HUES64 (cell line): ENCODE results near the gene DGKI.

ENCODE experiments used
- H3K27ac ChIP-seq: 2 replicates; pipeline ENCODE4 v1.7.0; 2013; ENCODE audit warnings: low read depth, low read length, inconsistent platforms
- H3K27me3 ChIP-seq: 2 replicates; pipeline ENCODE4 v1.6.1; 2013; ENCODE audit warnings: mild to moderate bottlenecking, low read length; ENCODE audit not compliant: insufficient read depth
- H3K36me3 ChIP-seq: 2 replicates; pipeline ENCODE4 v1.6.1; 2013; ENCODE audit warnings: mild to moderate bottlenecking, low read length; ENCODE audit not compliant: insufficient read depth
- H3K4me1 ChIP-seq: 2 replicates; pipeline ENCODE4 v1.6.1; 2013; ENCODE audit warnings: mild to moderate bottlenecking, low read length, moderate library complexity; ENCODE audit not compliant: insufficient read depth
- H3K4me3 ChIP-seq: 2 replicates; pipeline ENCODE4 v1.5.1; 2013; ENCODE audit warnings: mild to moderate bottlenecking, low read length, moderate library complexity
- H3K9ac ChIP-seq: 2 replicates; pipeline ENCODE4 v1.6.1; 2013; ENCODE audit warnings: mild to moderate bottlenecking, low read depth, low read length
- H3K9me3 ChIP-seq: 2 replicates; pipeline ENCODE4 v1.6.1; 2013; ENCODE audit warnings: low read depth, low read length; ENCODE audit not compliant: insufficient read depth
- WGBS: fragments of 150-250, 120-280 bp; methylation state at CpG from one replicate; pipeline ENCODE4 v1.1.7; 2013; ENCODE audit warnings: missing lambda C conversion rate; 5-methylcytosine and 5-hydroxymethylcytosine counted together

Gene DGKI

DNA sequence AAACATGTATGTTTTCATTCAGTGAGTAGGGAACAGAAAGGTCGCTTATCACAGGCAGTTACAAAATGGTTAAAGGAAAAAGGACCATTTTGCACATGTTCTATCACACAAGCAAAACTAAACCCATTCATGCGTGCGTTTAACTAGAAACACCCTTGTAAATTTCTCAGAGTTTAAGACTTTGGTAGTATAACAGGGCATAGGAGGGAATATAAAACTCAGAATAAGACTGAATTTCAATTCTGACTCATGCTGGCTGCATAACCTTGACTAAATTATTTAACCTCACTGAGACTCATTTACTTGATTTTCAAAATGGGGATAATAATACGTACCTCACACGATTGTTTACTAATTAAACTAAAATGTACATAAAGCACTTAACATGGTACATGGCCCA, 259.4 kb downstream of the DGKI start:
- Histone ChIP-seq H3K27ac (no peak overlapping the region), H3K36me3 (no peaks in the 10 kb centered on the region), H3K4me3 (no peak overlapping the region), H3K27me3 (no peaks in the 10 kb centered on the region), H3K9ac (no peak overlapping the region), H3K9me3 (no peaks in the 10 kb centered on the region), H3K4me1 (peaks cover 24% of the 10 kb centered on the region; the same call in 1 of the 2 replicates)
- WGBS: 98% methylated on average over 5 of the region's 5 CpGs

DNA sequence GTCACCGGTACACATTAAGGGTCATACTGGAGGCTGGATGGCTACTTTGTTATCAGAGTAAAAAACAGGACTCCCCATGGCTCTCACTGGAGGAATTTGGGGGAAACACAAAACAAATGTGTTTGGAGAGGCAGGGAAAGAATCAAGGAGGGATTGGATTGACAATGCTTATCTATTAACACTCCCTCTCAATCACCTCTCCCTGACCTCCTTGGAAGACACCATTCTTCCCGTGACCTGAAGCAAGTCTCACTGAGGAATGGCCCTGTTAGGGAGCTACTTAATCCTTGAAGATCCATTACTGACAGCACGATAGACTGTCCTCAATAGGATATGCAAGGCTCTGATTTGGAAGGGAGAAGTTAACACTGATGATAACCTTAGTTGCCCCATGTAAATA, 261.2 kb downstream of the DGKI start:
- no peaks in the 10 kb centered on the region for H3K9me3 ChIP-seq
- 81% methylated on average over 3 of the region's 3 CpGs for WGBS
- H3K4me1 ChIP-seq: peaks cover 9% of the 10 kb centered on the region; the same call in 1 of the 2 replicates
- H3K36me3 ChIP-seq: no peaks in the 10 kb centered on the region
- no peak overlapping the region for H3K9ac ChIP-seq
- no peak overlapping the region for H3K4me3 ChIP-seq
- no peaks in the 10 kb centered on the region for H3K27me3 ChIP-seq
- H3K27ac ChIP-seq: no peak overlapping the region

DNA sequence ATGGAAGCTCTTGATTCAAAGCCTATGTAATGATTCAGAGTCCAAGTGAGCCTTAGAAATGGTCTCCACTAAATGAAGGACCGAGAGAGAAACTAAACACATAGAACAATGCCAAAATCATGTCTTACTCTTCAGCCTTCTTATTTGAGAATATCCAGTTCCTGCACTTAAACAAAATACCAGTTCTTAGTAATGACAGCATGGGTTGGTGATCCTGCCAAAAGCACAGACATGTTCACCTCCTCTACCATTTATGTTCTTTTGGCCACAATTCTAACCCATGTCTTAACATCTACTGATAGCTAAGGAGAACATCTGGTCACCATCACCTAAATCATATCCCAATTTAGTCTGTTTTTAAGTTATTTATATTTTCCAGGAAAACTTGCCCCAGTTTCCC, 263.6 kb downstream of the DGKI start:
- Histone ChIP-seq H3K27me3 (no peaks in the 10 kb centered on the region), H3K27ac (no peak overlapping the region), H3K9ac (no peak overlapping the region), H3K4me3 (no peak overlapping the region), H3K36me3 (no peaks in the 10 kb centered on the region), H3K4me1 (no peaks in the 10 kb centered on the region; the same call in 1 of the 2 replicates), H3K9me3 (no peaks in the 10 kb centered on the region)
- WGBS: 90% methylated on average over 1 of the region's 1 CpG

DNA sequence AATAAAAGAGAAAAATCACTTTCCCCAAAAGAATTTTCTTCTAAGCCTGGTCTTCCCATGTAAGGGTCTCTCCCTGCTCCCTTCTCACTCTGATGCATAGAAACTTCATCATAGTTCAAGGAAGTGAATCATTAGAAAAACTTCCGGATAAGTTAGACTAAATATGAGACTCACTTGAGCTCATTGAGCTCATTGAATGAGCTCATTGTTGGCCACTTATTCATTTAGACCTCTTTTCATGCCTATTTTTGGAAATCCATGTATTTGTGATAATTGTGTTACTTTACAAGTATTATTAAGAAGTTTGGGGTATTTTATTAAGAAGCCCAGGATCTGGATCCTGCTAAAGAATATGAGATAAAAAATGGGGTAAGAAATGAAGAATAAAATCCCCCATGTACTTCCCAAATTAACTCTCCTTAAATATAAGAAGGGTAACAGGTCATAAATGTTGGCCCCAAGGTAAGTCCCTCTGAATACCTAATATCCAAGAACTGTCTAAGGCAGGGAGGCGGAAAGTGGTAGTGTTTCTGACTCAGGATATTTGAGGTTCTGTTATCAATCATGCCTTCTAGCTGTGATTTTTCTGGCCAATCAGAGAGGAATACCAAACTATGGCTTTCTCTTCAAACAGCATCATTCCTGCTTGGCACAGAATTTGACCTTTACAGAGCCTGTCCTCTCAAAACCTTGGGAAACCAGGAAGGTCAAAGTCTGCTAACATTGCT, 266.7 kb downstream of the DGKI start:
- WGBS: 90% methylated on average over 2 of the region's 2 CpGs
- no peak overlapping the region for H3K27ac ChIP-seq
- no peak overlapping the region for H3K9ac ChIP-seq
- H3K36me3 ChIP-seq: no peaks in the 10 kb centered on the region
- no peak overlapping the region for H3K4me3 ChIP-seq
- H3K27me3 ChIP-seq: no peaks in the 10 kb centered on the region
- no peaks in the 10 kb centered on the region; the same call in 1 of the 2 replicates for H3K4me1 ChIP-seq
- H3K9me3 ChIP-seq: no peaks in the 10 kb centered on the region

DNA sequence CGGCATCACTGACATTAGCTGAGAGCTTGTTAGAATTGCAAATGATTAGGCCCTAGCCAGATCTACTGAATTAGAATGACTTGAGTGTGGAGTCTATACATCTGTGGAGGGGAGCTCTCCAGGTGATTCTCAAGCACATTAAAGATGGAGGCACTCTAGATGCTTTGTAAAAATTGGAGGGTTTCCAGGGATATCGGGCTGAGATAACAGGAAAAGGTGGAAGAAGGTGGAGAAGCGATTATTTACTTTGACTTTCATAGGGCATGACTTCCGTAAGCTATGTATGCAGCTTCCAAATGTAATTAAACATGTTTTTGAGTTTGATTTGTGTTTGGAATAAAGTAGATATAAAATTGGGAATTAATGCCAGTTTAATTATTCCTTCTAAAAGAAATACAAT, 268.2 kb downstream of the DGKI start:
- Histone ChIP-seq H3K4me1 (no peaks in the 10 kb centered on the region; the same call in 1 of the 2 replicates), H3K27ac (no peak overlapping the region), H3K4me3 (no peak overlapping the region), H3K9me3 (no peaks in the 10 kb centered on the region), H3K9ac (no peak overlapping the region), H3K27me3 (no peaks in the 10 kb centered on the region), H3K36me3 (no peaks in the 10 kb centered on the region)
- WGBS: 88% methylated on average over 4 of the region's 4 CpGs

DNA sequence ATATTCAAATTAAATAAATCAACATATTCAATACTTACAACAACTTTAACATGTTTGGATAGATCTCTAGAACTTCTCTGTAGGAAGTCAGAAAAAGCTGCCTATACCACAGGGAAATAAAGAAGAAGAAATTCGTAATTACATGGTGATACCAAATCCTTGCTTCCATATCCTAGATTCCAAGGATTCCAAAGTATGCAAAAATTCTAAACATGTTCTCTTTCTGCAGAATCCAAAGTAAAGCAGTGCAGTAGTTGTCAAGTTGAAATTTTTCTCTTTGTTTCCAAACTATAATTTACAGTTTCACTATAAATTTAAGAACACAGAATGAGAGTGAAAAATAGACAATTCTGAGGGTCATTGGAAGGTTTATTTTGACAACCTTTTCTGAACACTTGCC, 269.6 kb downstream of the DGKI start:
- H3K36me3 ChIP-seq: no peaks in the 10 kb centered on the region
- no peak overlapping the region for H3K4me3 ChIP-seq
- no peaks in the 10 kb centered on the region; the same call in 1 of the 2 replicates for H3K4me1 ChIP-seq
- no peaks in the 10 kb centered on the region for H3K27me3 ChIP-seq
- H3K9me3 ChIP-seq: no peaks in the 10 kb centered on the region
- H3K27ac ChIP-seq: no peak overlapping the region
- no peak overlapping the region for H3K9ac ChIP-seq
- 100% methylated on average over 1 of the region's 1 CpG for WGBS

DNA sequence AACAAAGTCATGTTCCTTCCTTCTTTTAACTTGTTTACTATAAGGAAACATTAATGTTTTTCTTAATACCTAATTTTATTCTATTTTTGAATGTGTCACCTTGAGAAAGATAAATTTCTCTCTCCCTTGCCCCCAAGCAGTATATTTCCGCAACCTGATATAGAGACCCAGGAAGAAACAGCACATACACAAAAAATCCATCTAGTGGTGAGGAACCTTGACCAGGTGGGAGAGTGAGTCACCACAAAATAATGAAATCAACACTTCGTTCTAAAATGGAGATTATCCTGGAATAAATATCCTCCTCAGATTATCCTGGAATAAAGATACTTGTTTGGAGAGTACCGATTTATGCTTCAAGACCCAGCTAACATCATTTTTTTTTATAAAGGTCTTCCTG, 270.3 kb downstream of the DGKI start:
- H3K9me3 ChIP-seq: no peaks in the 10 kb centered on the region
- H3K27ac ChIP-seq: no peak overlapping the region
- H3K4me3 ChIP-seq: no peak overlapping the region
- no peaks in the 10 kb centered on the region; the same call in 1 of the 2 replicates for H3K4me1 ChIP-seq
- no peaks in the 10 kb centered on the region for H3K36me3 ChIP-seq
- H3K27me3 ChIP-seq: no peaks in the 10 kb centered on the region
- 100% methylated on average over 1 of the region's 3 CpGs for WGBS
- H3K9ac ChIP-seq: no peak overlapping the region

DNA sequence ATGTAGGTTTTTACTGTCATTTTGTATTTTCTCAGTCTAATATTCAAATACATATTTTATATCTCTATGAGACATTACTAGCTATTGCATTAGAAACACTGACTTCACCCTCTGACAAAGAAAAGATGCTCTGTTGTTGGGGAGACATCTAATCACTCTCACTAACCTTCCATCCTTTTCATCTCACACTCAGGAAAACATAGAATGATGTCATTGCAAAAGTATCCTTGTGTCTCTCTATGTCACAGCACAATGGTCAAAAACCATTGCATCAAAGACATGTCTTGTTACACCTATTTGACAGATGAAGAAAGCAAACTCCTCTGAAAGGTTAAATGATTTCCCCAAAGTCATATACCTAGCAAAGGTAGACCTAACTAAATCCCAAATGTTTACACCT, 272.0 kb downstream of the DGKI start:
- no peaks in the 10 kb centered on the region for H3K27me3 ChIP-seq
- no peaks in the 10 kb centered on the region; the same call in 1 of the 2 replicates for H3K4me1 ChIP-seq
- no peak overlapping the region for H3K4me3 ChIP-seq

DNA sequence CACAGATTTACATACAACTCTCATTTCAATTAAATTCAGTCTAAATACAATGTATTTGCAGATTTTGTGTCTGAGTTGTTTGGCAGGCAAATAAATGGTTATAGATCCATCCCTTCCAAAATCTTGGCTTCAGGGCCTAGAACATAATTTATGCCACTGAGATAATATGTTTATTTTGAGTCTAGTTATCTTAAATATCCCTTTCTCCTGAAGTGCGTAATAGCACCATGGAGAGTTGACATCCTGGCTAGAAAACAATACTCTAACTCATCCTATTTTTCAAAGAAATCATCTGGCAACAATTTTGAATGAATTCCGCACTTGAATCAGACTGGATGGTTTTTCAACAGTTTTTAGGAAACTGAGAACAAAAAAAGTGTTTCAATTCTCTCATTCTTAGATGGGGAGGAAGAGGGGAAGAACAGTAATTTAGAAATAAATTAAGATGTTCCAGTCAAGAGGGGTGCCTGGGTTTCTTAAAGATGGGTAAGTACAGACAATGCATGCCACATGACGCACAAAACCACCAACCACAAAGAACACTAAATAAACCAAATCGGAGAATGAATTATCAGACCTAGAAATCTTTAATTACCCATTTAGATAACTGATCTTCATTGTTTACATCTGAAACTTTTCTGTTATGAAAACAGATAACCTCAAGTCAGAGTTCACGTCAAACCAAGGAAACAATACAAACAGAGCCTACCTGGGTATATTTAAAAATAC, 274.6 kb downstream of the DGKI start:
- Histone ChIP-seq H3K9ac (no peak overlapping the region), H3K27me3 (no peaks in the 10 kb centered on the region), H3K27ac (no peak overlapping the region), H3K4me3 (no peak overlapping the region), H3K36me3 (no peaks in the 10 kb centered on the region), H3K4me1 (no peaks in the 10 kb centered on the region), H3K9me3 (no peaks in the 10 kb centered on the region)
- 96% methylated on average over 5 of the region's 5 CpGs for WGBS

More for the DNA sequence above, 272.0 kb downstream of the DGKI start:
- no peaks in the 10 kb centered on the region for H3K9me3 ChIP-seq
- no peak overlapping the region for H3K27ac ChIP-seq
- no peak overlapping the region for H3K9ac ChIP-seq
- H3K36me3 ChIP-seq: no peaks in the 10 kb centered on the region

DNA sequence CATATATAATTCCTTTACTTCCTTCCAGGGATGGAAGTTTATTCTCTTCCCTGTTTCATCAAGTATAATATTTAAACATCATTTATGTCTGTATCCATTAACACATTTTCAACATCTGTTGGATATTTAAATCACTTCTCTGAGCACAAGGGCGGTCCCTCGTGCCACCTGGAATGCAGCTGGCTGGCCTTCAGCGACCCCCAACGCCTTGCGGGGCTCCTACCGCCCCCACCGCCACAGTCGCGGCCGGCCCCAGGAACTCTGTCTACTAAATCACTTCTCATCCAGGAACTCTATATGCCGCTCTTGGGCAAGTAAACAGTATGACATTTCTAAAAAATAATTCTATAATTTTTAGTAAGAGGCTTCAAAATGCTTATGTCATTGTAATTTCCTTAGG, 282.1 kb downstream of the DGKI start:
- Histone ChIP-seq H3K27me3 (no peaks in the 10 kb centered on the region), H3K4me1 (no peaks in the 10 kb centered on the region), H3K9ac (no peak overlapping the region), H3K4me3 (no peak overlapping the region), H3K36me3 (no peaks in the 10 kb centered on the region), H3K9me3 (peaks cover 5% of the 10 kb centered on the region; the same call in 1 of the 2 replicates), H3K27ac (no peak overlapping the region)
- WGBS: 69% methylated on average over 10 of the region's 11 CpGs

DNA sequence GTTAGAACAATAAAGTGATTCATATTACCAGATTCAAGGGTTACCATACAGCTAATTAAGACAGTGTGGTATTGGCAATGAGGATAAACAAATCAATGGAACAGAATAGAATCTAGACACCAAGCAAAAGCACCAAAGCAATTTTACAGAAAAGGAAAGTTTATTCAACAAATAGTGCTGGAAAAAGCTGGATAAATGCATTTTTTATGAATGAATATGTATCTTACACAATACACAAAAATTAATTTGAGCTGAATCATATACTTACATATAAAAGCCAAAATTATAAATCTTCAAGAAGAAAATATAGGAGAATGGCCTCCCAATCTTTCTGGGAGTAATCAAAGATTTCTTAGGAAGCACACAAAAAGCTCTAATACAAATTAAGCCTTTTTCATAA, 282.8 kb downstream of the DGKI start:
- H3K9ac ChIP-seq: no peak overlapping the region
- H3K4me3 ChIP-seq: no peak overlapping the region
- no peaks in the 10 kb centered on the region for H3K4me1 ChIP-seq
- H3K36me3 ChIP-seq: no peaks in the 10 kb centered on the region
- H3K27ac ChIP-seq: no peak overlapping the region
- no peaks in the 10 kb centered on the region for H3K27me3 ChIP-seq
- H3K9me3 ChIP-seq: peaks cover 5% of the 10 kb centered on the region; the same call in 1 of the 2 replicates
